LNCaP clone FGC (cell line): Measurements from ENCODE around the gene AMMECR1.

Experiments used
- DNase-seq: peaks from one replicate; pipeline ENCODE4 v3.0.0-alpha.2; 2011; ENCODE audit warnings: low read depth
- H3K4me3 ChIP-seq: 2 replicates; pipeline ENCODE4 v1.5.1; 2011; ENCODE audit warnings: mild to moderate bottlenecking, low read depth, low read length, control low read depth
- TF ChIP-seq, protein P1 (sequence below): IDR thresholded peaks from 2 replicates; pipeline ENCODE4 v1.5.1; 2012; ENCODE audit warnings: mild to moderate bottlenecking; ENCODE audit not compliant: control insufficient read depth, insufficient read depth; ENCODE audit errors: extremely low read depth

AMMECR1 gene

DNA sequence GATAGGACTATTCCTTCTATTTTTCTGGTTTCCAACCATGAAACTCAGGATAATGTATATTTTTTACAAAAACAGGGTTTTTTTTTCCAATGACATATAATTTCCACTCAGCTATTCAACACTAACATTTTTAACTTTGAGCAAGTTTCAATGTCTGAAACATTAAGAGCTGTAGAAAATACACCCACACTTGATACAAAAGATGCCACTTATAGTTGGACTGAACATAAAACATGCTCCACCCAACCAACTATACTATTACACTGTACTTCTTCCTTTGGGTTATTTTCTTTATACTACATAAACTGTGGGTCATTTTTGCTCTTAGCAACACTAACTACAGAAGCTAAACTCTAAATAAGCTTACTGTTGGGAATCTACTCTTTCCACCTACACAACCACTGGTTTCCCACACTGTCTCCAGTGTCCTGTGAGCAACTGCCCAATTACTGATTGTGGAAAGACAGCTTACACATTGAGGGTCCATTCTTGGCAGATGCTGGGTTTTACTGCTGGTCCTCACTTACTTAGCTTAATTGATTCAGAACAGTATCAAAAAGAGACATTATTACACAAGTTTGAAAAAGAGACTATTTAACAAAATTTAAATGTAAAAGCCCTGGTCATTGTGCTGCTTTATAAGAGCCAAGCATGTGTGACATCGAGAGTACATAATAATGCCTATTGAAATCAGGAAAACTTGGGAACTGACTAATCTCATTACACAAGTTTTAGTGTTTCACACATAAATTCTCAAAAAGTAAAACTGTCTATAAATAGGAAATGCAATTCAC, 6.3 kb downstream of the AMMECR1 start:
- no peak overlapping the region for H3K4me3 ChIP-seq
- TF ChIP-seq, protein P1, sequence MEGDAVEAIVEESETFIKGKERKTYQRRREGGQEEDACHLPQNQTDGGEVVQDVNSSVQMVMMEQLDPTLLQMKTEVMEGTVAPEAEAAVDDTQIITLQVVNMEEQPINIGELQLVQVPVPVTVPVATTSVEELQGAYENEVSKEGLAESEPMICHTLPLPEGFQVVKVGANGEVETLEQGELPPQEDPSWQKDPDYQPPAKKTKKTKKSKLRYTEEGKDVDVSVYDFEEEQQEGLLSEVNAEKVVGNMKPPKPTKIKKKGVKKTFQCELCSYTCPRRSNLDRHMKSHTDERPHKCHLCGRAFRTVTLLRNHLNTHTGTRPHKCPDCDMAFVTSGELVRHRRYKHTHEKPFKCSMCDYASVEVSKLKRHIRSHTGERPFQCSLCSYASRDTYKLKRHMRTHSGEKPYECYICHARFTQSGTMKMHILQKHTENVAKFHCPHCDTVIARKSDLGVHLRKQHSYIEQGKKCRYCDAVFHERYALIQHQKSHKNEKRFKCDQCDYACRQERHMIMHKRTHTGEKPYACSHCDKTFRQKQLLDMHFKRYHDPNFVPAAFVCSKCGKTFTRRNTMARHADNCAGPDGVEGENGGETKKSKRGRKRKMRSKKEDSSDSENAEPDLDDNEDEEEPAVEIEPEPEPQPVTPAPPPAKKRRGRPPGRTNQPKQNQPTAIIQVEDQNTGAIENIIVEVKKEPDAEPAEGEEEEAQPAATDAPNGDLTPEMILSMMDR: no peak
- no peak for DNase-seq

DNA sequence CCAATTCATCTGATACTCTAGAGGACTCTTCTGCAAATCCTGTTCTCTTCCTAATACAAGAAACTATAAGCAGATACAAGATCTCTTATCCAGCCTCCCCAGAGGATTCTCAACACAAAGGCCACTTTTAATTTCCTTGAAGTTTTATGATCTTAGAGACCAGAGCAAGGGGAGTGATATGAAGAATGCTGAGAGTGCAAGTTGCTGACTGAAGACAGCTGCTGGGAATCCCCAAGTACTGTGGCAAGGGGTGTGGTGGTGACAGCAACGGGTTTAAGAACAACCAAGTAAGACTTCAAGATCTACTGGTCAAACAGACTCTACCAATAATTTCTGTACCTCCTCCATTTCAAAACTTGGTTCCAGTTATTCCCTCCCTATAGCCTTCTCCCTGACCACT, 7.0 kb downstream of the AMMECR1 start:
- TF ChIP-seq, protein P1: no peak
- no peak for DNase-seq
- no peak overlapping the region for H3K4me3 ChIP-seq

DNA sequence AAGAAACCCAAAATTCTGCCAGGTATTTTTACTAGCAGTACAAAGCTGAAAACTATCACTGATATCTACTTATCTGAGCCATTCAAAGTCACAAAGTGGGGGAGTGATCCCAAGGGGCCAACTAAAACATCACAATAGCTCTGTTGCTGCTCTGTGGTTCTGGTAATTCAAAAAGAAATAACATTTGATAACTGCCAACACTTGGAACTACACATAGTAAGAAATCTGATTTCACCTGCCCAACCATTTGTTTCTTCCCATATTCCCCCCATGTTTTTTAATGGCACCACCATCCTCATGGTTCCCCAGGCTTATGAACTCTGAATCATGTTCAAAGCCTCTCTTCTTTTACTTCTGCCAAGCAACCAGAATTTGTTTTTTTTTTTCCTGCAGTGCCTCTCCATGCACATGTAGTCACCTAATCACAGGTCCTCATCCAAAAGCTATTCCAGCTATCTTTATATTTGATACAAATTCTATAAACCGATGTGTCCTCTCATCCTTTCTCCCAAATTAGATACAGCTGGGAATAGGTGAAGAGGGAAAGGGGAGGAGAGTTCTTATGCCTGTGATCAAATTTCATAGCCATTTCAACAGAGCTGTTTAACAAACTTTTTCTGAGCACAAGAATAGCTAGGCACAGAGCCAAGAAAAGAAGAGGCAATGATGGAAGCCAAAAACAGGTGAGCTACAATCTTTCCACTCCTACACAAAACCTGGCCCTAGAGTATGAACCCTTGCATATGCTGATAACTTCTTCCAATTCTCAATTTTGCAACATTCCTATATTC, 7.7 kb downstream of the AMMECR1 start:
- DNase-seq: peak; percentile 19
- TF ChIP-seq, protein P1: no peak
- no peak overlapping the region for H3K4me3 ChIP-seq

DNA sequence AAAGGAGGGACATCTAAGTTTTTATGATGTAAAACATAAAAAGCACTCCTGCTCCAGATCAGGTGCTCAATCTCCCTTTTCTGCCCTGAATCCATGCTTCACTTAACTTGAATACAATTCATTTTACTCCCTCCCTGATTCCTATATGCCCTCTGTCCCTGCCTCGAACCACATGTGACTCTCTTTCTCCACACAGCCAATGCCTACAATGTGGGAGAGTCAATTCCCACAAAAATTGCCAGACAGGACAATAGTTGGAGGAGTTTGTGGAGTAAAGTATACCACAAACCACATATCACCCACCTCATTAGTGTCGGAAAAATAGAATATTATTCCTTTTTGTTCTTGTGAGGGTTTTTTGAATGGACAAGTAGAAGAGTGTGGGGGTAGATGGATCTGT, 9.7 kb downstream of the AMMECR1 start:
- H3K4me3 ChIP-seq: no peak overlapping the region
- TF ChIP-seq, protein P1: no peak
- DNase-seq: no peak

DNA sequence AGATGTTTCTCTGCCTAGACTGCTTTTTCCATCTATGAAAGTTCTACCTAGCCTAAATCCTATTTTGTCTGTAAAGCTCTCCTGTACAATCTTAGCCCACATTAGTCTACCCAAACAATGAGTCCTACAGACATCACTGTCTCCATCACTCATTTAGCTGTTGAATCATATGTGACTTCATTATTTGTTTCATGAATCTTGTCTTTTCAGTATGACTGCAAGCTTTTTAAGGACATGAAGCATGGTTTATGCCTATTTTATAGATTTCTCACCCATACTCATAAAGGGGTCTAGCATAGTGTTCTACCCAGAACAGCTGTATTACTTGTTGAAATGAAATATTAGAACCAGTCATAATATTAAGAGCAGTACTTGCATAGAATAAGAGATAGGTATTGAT, 13.0 kb downstream of the AMMECR1 start:
- H3K4me3 ChIP-seq: no peak overlapping the region
- no peak for DNase-seq
- TF ChIP-seq, protein P1: no peak

DNA sequence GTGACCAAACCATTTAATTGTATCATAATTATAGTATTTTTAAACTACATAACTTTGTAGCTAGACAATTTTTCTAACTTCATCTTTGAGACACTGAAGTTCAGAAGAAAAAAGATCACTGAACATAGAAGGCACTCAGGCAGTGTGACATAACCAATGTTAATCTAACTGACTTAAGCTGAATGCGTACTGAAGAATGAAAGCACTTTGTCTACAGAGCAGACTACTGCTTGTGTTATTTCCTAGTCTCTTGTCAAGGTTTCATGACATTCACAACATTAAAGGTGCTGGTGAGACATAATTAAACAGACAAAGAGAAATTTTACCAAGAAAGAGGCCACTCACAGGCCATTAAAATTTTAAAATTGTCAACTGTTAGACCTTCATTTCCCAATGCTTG, 13.5 kb downstream of the AMMECR1 start:
- TF ChIP-seq, protein P1: no peak
- no peak for DNase-seq
- H3K4me3 ChIP-seq: no peak overlapping the region

DNA sequence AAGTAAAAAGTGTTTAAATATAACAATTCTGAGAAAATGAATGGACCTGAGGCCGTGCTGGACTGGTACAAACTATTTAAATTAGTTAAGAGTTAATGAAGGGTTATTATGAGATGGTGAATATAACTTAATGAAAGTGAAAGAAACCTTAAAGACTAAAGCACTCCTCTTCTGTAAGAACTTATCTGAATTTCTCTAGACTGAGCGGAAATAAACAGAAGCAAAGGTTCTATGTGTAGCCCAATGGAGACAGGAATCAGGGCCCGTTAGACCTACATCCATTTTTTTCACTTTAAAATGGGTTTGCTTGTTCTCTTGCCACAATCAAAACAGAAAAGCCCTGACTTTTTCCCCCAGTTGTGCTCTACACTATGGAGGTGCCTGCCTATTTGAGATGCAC, 14.9 kb downstream of the AMMECR1 start:
- TF ChIP-seq, protein P1: no peak
- DNase-seq: no peak
- no peak overlapping the region for H3K4me3 ChIP-seq
